ENCODE data around the gene ITGA2B.
A peak's percentile ranks its signal among the peaks of the same experiment; 100 is the strongest.

Gene ITGA2B

DNA sequence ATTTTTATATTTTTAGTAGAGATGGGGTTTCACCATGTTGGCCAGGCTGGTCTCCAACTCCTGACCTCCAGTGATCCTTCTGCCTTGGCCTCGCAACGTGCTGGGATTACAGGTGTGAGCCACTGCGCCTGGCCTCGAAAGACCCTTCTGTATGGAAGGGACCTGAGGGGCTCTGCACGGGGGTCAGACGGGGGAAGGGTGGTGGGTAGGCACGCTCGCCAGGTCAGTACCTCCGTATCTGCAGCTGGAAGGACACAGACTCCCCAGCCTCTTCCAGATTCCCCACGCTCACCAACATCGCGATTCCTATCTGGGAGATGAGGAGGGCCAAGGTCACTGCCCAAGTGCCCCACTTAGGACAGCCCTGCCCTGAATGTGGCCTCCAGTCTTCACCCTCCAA, 12.7 kb downstream of the ITGA2B start:
- H3K4me2 ChIP-seq (ENCODE audit: low read length): no peak overlapping the region
- H3K9me3 ChIP-seq (ENCODE audit: insufficient read depth, low read length): no peaks in the 10 kb centered on the region
- H3K27me3 ChIP-seq (ENCODE audit: low read depth, low read length): no peaks in the 10 kb centered on the region
- no peaks in the 10 kb centered on the region for H4K20me1 ChIP-seq (ENCODE audit: insufficient read depth, low read length)
- TF ChIP-seq, protein P1, sequence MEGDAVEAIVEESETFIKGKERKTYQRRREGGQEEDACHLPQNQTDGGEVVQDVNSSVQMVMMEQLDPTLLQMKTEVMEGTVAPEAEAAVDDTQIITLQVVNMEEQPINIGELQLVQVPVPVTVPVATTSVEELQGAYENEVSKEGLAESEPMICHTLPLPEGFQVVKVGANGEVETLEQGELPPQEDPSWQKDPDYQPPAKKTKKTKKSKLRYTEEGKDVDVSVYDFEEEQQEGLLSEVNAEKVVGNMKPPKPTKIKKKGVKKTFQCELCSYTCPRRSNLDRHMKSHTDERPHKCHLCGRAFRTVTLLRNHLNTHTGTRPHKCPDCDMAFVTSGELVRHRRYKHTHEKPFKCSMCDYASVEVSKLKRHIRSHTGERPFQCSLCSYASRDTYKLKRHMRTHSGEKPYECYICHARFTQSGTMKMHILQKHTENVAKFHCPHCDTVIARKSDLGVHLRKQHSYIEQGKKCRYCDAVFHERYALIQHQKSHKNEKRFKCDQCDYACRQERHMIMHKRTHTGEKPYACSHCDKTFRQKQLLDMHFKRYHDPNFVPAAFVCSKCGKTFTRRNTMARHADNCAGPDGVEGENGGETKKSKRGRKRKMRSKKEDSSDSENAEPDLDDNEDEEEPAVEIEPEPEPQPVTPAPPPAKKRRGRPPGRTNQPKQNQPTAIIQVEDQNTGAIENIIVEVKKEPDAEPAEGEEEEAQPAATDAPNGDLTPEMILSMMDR (IDR thresholded peaks at IDR 0.05; ENCODE audit: low read depth, low read length): no peak
- TF ChIP-seq EZH2phosphoT487 (IDR thresholded peaks at IDR 0.05; ENCODE audit: low read depth): no peak
- no peaks in the 10 kb centered on the region for H3K36me3 ChIP-seq (replicated peaks; ENCODE audit: low read depth, low read length)
- H3K27ac ChIP-seq (ENCODE audit: low read length): no peak overlapping the region
- H2AFZ ChIP-seq (ENCODE audit: low read depth, low read length): no peak overlapping the region
- H3K4me1 ChIP-seq (ENCODE audit: low read length): no peaks in the 10 kb centered on the region
- no peak overlapping the region for H3K4me3 ChIP-seq (ENCODE audit: low read length)
- H3K79me2 ChIP-seq (ENCODE audit: low read length): no peaks in the 10 kb centered on the region
- H3K9ac ChIP-seq (ENCODE audit: low read length): no peak overlapping the region

GRCh38 chr17:44376124-44376523, 13.3 kb downstream of the ITGA2B start:
- H3K9ac ChIP-seq (ENCODE audit: low read length): no peak overlapping the region
- no peak overlapping the region for H3K27ac ChIP-seq (ENCODE audit: low read length)
- no peaks in the 10 kb centered on the region for H3K36me3 ChIP-seq (replicated peaks; ENCODE audit: low read depth, low read length)
- H4K20me1 ChIP-seq (ENCODE audit: insufficient read depth, low read length): no peaks in the 10 kb centered on the region
- no peak overlapping the region for H3K4me3 ChIP-seq (ENCODE audit: low read length)
- H3K79me2 ChIP-seq (ENCODE audit: low read length): no peaks in the 10 kb centered on the region
- H3K4me1 ChIP-seq (ENCODE audit: low read length): no peaks in the 10 kb centered on the region
- TF ChIP-seq, protein P1 (IDR thresholded peaks at IDR 0.05; ENCODE audit: low read depth, low read length): peak; percentile 55
- no peak for TF ChIP-seq EZH2phosphoT487 (IDR thresholded peaks at IDR 0.05; ENCODE audit: low read depth)
- H2AFZ ChIP-seq (ENCODE audit: low read depth, low read length): no peak overlapping the region
- no peak overlapping the region for H3K4me2 ChIP-seq (ENCODE audit: low read length)
- H3K27me3 ChIP-seq (ENCODE audit: low read depth, low read length): no peaks in the 10 kb centered on the region
- no peaks in the 10 kb centered on the region for H3K9me3 ChIP-seq (ENCODE audit: insufficient read depth, low read length)

DNA sequence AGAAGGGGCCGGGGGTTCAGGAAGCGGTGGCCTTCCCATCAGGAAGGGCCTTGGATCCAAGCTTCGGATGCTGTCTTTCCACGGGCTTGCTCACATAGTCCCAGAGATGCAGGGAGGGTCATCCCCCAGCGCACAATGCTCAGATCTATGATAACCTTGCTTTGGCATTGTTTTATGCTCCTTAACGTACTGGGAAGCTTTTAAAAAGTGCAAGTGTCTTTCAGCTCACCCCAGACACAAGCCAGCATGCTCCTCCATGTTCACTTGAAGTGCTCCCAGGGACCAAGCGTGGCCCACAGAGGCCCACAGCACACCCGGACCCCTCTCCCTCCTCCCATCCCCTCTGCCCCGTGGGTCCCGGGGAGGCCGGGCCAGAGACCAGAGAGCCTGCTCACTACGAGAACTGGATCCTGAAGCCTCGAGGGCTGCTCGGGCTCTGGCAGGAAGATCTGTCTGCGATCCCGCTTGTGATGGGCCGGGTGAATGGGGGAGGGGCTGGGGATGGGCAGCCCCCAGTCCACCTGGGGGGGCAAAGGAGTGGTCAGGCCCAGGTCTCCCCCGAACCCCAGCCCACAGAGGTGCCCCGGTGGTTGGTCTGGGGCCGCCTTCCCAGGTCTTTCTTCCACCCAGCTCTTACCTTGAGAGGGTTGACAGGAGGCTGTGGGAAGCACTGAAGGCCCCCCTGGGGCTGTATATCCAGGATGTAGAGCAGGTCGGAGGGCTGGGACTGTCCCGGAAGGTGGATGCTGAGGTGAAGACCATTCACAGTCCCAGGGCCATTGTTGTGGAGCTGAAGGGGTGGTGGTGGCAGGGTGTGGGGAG, 14.0 kb downstream of the ITGA2B start:
- Histone ChIP-seq H3K9me3 (ENCODE audit: insufficient read depth, low read length) (no peaks in the 10 kb centered on the region), H3K4me2 (ENCODE audit: low read length) (peak overlapping the region; percentile 41)

More for the DNA sequence above, 14.0 kb downstream of the ITGA2B start:
- Histone ChIP-seq H3K4me1 (ENCODE audit: low read length) (no peaks in the 10 kb centered on the region), H3K4me3 (ENCODE audit: low read length) (peak overlapping the region; percentile 27; the same call in 1 of the 2 replicates), H2AFZ (ENCODE audit: low read depth, low read length) (no peak overlapping the region; the same call in 1 of the 2 replicates), H3K79me2 (ENCODE audit: low read length) (no peaks in the 10 kb centered on the region), H4K20me1 (ENCODE audit: insufficient read depth, low read length) (no peaks in the 10 kb centered on the region), H3K27ac (ENCODE audit: low read length) (no peak overlapping the region), H3K36me3 (replicated peaks; ENCODE audit: low read depth, low read length) (no peaks in the 10 kb centered on the region), H3K9ac (ENCODE audit: low read length) (no peak overlapping the region), H3K27me3 (ENCODE audit: low read depth, low read length) (no peaks in the 10 kb centered on the region)
- TF ChIP-seq EZH2phosphoT487 (IDR thresholded peaks at IDR 0.05; ENCODE audit: low read depth): no peak
- TF ChIP-seq, protein P1 (IDR thresholded peaks at IDR 0.05; ENCODE audit: low read depth, low read length): no peak

Measured in OCI-LY3 (cell line).